ENCODE data around the gene MPV17.

- no peak for TF ChIP-seq CTCF (conservative IDR thresholded peaks at IDR 0.05 in 1 of 2, IDR thresholded peaks at IDR 0.05 in 1 of 2; ENCODE audit: low read depth in 1 of 2, low read length in 2 of 2)
- no peak for TF ChIP-seq EZH2 (IDR thresholded peaks at IDR 0.05; ENCODE audit: low read length, missing control alignments)
These were observed 6.1 kb downstream of the MPV17 start for GRCh38 chr2:27316655-27317412.

Data from fibroblast of lung (primary cell).